GM10266 (cell line): ENCODE measurements around the gene LRP2.
"Not testable (repeated sequence)": the region's sequence is repeated elsewhere in the genome, so short reads cannot be mapped to it uniquely, and the experiment has no call there.

Experiments used
- DNase-seq: peaks from one replicate; pipeline ENCODE4 v3.0.0; 2012; ENCODE audit errors: extremely low spot score
- CTCF ChIP-seq: IDR thresholded peaks from 2 replicates; pipeline ENCODE4 v1.5.1; 2012; ENCODE audit warnings: mild to moderate bottlenecking, low read depth; ENCODE audit not compliant: control insufficient read depth, insufficient read depth; ENCODE audit errors: missing control alignments

Gene LRP2

GRCh38 chr2:169275696-169276444, 86.5 kb downstream of the LRP2 start:
- DNase-seq, result no peak
- peak; percentile 6 for TF ChIP-seq CTCF

GRCh38 chr2:169272010-169272409, 90.3 kb downstream of the LRP2 start:
- no peak for TF ChIP-seq CTCF

GRCh38 chr2:169270574-169270973, 91.8 kb downstream of the LRP2 start:
- not testable (repeated sequence) for DNase-seq

More at GRCh38 chr2:169272010-169272409, 90.3 kb downstream of the LRP2 start:
- DNase-seq, result no peak

- DNase-seq, result no peak
- TF ChIP-seq CTCF, result no peak
Measured at GRCh38 chr2:169265591-169265990, 96.7 kb downstream of the LRP2 start.

GRCh38 chr2:169260846-169261642, 101.3 kb downstream of the LRP2 start:
- DNase-seq, result no peak
- no peak for TF ChIP-seq CTCF

GRCh38 chr2:169260246-169260645, 102.1 kb downstream of the LRP2 start:
- no peak for TF ChIP-seq CTCF
- DNase-seq, result no peak

GRCh38 chr2:169259402-169259801, 102.9 kb downstream of the LRP2 start:
- TF ChIP-seq CTCF, result no peak
- no peak for DNase-seq
